Fibroblast of skin of abdomen (primary cell): Measurements from ENCODE around the gene AUP1.

Experiments
- DNase-seq: peaks from one replicate; pipeline ENCODE4 v3.0.0-alpha.2; 2013

Gene AUP1

DNA sequence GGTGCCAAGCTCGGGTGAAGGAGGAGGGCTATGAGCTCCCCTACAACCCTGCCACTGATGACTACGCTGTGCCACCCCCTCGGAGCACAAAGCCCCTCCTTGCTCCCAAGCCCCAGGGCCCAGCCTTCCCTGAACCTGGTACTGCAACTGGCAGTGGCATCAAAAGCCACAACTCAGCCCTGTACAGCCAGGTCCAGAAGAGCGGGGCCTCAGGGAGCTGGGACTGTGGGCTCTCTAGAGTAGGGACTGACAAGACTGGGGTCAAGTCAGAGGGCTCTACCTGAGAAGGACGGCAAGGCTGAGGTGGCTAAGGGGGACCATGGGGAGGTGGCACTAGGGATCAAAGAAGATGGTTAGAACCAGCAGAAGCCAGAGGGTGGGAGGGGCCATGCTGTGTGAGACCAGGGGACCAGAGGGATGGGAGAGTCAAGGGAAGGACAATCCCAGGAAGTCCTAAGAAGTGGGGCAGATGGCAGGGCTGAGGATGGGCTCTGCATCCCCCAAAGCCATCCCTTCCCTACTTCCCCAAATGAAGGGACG lies 27.4 kb upstream of the AUP1 start:
- DNase-seq: no peak

DNA sequence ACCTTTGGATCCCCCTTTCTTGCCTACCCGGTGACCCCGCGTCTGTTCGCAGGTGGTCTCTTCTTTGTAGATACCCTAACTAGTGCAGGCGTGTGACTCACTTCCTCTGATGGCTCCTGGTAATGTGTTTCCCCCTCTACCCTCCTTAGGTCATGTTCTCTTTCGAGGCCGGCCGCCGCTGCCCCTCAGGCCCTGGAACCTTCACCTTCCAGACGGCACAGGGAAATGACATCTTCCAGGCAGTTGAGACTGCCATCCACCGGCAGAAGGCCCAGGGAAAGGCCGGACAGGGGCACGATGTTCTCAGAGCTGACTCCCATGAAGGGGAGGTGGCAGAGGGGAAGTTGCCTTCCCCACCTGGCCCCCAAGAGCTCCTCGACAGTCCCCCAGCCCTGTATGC lies 26.7 kb upstream of the AUP1 start:
- no peak for DNase-seq

DNA sequence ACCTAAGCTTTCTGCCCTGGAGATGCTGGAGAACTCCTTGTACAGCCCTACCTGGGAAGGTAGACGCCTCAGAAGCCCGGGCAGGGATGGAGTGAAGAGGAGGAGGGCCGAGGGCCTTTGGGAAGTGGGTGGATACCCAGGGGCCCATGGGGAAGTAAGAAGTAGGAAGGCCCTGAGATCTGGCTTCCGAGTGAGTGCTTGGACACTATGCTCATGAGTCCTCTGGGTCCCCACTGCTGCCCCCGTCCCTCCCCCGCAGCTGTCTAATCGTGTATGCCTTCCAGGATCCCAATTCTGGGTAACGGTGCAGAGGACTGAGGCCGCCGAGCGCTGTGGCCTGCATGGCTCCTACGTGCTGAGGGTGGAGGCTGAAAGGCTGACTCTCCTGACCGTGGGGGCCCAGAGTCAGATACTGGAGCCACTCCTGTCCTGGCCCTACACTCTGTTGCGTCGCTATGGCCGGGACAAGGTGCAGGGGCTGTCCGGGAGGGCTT lies 26.2 kb upstream of the AUP1 start:
- DNase-seq: no peak

- DNase-seq: no peak
These were observed 25.5 kb upstream of the AUP1 start for GRCh38 chr2:74554820-74555531.

GRCh38 chr2:74553892-74554819 lies 24.6 kb upstream of the AUP1 start, which contains the start of the genes DOK1 and LOXL3:
TSS of gene DOK1 (plus strand) at chr2:74554720. CDS start at chr2:74554755, 35 bp downstream.
TSS of gene LOXL3 (minus strand) at chr2:74553942. CDS start at chr2:74552634, 1,308 bp downstream.
- DNase-seq: peak; percentile 96

GRCh38 chr2:74552914-74553811 lies 23.7 kb upstream of the AUP1 start:
- no peak for DNase-seq

DNA sequence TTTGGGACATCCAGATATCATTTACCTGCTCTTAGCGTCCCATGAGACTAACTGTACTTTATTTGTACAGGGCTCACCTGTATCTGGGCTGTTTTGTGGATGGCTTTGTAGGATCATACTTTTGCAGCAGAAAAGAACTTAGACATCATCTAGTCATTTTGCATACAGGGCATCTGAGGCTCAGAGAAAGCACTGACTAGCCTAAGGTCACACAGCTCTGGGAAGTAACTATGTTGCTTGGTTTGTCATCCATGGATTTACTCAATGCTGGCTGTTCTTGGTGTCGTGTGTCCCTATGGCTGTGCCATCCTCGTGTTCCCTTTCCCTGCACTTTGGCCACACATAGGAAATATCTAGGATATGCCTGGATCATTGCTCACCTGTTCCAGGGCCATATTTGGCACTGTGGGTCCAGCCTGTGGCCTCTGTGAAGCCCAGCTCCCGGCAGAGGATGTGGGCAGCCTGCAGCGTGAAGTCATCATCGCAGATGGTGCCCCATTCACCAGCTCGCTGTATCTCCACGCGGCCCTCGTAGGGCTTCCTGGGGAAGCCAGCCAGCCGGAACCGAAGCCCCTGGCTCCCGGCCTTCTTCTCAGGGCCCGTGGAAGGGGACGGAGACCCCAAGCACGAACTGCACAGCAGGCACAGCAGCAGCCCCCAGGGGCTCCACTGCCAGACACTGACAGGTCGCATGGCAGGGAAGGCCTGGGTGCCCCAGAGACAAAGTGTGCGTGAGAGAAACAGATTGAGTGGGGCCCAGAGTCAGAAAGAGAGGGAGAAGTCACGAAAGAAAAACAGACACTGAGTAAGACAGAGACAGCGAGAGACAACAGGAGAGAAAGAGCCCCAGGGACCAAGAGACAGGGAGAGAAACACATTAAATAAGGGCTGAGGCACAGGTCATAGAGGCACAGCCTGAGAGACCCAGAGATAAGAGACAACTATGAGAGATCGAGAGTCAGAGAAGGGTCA lies 22.7 kb upstream of the AUP1 start:
- DNase-seq: no peak

GRCh38 chr2:74551530-74551929 lies 22.0 kb upstream of the AUP1 start:
- DNase-seq: no peak

- no peak for DNase-seq
These were observed 20.7 kb upstream of the AUP1 start for GRCh38 chr2:74550231-74550630.

GRCh38 chr2:74548900-74549826 lies 19.7 kb upstream of the AUP1 start:
- DNase-seq: peak; percentile 50

- DNase-seq: no peak
These were observed 18.9 kb upstream of the AUP1 start for GRCh38 chr2:74548285-74548899.

DNA sequence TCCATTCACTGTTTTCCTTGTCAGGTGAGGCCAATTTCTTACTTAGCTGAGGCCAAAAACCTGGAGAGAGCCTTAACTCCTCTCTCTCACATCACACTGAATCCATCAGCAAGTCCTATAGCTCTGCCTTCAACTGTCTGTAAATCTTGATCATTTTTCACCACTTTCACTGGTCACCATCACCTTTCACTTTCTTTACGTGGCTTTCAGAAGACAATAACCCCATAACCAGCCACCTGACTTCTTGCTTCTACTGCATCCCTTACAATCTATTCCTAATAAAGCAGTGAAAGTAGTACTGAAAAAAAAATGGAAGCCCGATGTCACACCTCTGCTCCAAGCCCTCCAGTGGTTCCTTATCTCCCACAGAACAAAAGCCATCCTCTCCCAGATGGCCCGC lies 16.5 kb upstream of the AUP1 start:
- no peak for DNase-seq

DNA sequence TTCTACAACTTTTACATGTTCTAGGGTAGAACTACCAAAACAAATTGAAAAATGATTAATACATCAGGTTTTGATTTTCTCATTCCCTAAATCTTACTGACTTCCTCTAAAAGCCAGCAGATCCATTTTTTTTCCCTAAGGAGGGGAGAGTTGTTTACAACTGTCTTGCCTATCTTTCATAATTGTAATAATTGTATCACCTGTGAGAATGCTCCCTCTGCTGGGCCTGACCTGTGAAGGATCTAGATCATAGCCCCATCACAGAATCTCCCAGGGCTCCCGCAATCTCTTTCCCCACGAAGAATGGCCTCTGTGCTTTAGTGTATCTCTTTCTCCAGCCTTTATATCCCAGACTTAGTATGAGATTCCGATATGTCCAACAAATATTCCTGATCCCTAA lies 15.1 kb upstream of the AUP1 start:
- DNase-seq: no peak

DNA sequence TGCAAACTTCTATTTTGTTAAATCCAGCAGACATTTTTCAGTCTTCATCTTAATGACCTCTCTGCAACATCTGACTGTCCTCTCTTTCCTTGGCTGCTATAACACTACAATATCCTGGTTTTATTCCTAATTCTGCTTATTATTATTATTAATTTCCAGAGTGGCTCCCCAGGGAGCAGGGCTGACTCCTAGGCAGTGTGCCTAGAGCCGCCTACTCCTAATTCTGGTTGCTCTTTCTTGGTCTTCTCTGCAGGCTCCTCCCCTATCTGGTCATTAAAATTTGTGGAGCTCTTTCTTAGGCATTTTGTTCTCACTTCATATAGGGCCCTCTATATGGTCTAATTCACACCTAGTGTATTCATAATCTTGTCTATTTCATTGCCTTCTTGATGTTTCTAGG lies 13.5 kb upstream of the AUP1 start:
- no peak for DNase-seq

GRCh38 chr2:74540291-74540690 lies 10.8 kb upstream of the AUP1 start:
- no peak for DNase-seq

GRCh38 chr2:74538881-74539339 lies 9.4 kb upstream of the AUP1 start:
- DNase-seq: no peak

DNA sequence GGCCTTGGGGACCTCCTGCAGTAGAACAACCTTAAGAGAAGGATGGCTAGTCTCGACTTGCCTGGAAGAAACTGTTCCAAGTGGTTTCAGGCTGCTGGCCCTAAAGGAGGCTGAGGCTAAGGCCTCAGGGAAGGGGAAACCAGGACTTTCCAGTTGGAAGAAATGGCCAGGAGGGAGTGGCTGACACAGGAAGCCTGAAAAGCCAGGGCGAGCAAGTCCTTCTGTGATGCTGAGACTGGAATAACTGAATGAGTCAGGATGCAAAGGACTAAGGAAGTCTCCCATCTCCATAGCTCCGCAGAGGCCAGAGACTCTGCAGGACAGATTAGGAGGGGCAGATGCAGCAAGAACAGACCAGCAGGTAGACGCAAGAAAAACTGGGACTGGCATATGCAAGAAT lies 7.6 kb upstream of the AUP1 start:
- no peak for DNase-seq

- DNase-seq: no peak
These were observed 6.9 kb upstream of the AUP1 start for GRCh38 chr2:74536166-74536950.
